Natural killer cell (primary cell): ENCODE results near the gene ADGRD1. TPM values are rescaled to one million over a fixed set of nuclear protein-coding genes. Genes with fewer than 3 reads are reported as not detected.

Source experiments
- ATAC-seq, 3 donors: fragments of 150-1000 bp in 2 of 3; fragments of 200-7000 bp in 1 of 3; cut with Tn5 transposase; 1 replicate in 1 of 3; 2 replicates in 2 of 3; pipeline ENCODE4 v1.10.0; 2021; ENCODE audit warnings: mild to moderate bottlenecking in 2 of 3, moderate library complexity in 2 of 3
- DNase-seq, 2 donors: peaks; one replicate each; pipeline versions ENCODE4 v3.0.0 to v3.0.0-alpha.2; 2013 to 2021; ENCODE audit warnings: mixed read lengths in 1 of 2
- H3K27ac ChIP-seq: one replicate; pipeline ENCODE4 v1.5.1; 2013; ENCODE audit warnings: mild to moderate bottlenecking, low read length
- H3K27me3 ChIP-seq: one replicate; pipeline ENCODE4 v1.6.1; 2013; ENCODE audit warnings: low read length; ENCODE audit not compliant: control insufficient read depth, insufficient read depth
- H3K36me3 ChIP-seq: one replicate; pipeline ENCODE4 v1.6.1; 2013; ENCODE audit warnings: low read length; ENCODE audit not compliant: control insufficient read depth, insufficient read depth
- H3K4me1 ChIP-seq: one replicate; pipeline ENCODE4 v1.6.1; 2013; ENCODE audit warnings: low read length; ENCODE audit not compliant: control insufficient read depth, insufficient read depth
- H3K4me3 ChIP-seq: one replicate; pipeline ENCODE4 v1.5.1; 2013; ENCODE audit warnings: low read length
- H3K9me3 ChIP-seq: one replicate; pipeline ENCODE4 v1.6.1; 2013; ENCODE audit warnings: low read length; ENCODE audit not compliant: control insufficient read depth, insufficient read depth
- H3K27ac Mint-ChIP-seq, 2 donors: one replicate each; pipeline ENCODE4 v1.8.0; 2022; ENCODE audit warnings: mild to moderate bottlenecking in 2 of 2, mixed read lengths in 2 of 2, moderate library complexity in 1 of 2
- H3K27me3 Mint-ChIP-seq, 2 donors: one replicate each; pipeline ENCODE4 v1.8.0; 2022; ENCODE audit warnings: low read depth in 2 of 2, mixed read lengths in 2 of 2
- H3K36me3 Mint-ChIP-seq: one replicate; pipeline ENCODE4 v1.8.0; 2022; ENCODE audit warnings: mixed read lengths
- H3K4me1 Mint-ChIP-seq, 2 donors: one replicate each; pipeline ENCODE4 v1.8.0; 2022; ENCODE audit warnings: mixed read lengths in 2 of 2
- H3K4me3 Mint-ChIP-seq: one replicate; pipeline ENCODE4 v1.8.0; 2022; ENCODE audit warnings: mild to moderate bottlenecking, moderate library complexity, mixed read lengths
- H3K9me3 Mint-ChIP-seq, 2 donors: one replicate each; pipeline ENCODE4 v1.8.0; 2022; ENCODE audit warnings: mixed read lengths in 2 of 2
- CTCF ChIP-seq: fragments of 200-600 bp; IDR thresholded peaks from one replicate; pipeline ENCODE4 v1.8.0; 2022; ENCODE audit warnings: antibody characterized with exemption
- WGBS: methylation state at CpG from one replicate; pipeline ENCODE4 v1.1.7; 2013; ENCODE audit warnings: missing lambda C conversion rate; ENCODE audit not compliant: insufficient coverage; 5-methylcytosine and 5-hydroxymethylcytosine counted together
- intact Hi-C: fragments of 100-400 bp; cut with micrococcal nuclease; formaldehyde crosslinking; loops from one replicate; pipeline ENCODE4 v1.14.2; 2022
- total RNA-seq, 4 donors: library from RNA; stranded (reverse); fragments of 120-200 nt in 1 of 4; gene quantifications; one replicate each; pipeline versions ENCODE4 v1.2.3 to v1.2.4, GENCODE V29; 2013 to 2022

Gene ADGRD1
- total RNA-seq, 3 donors from 2014 or later (not counting 1 experiment from before 2014, with no cell fraction given): 0.50 to 3.9 (median 1.4) TPM

- Histone ChIP-seq H3K36me3 (no peaks in the 10 kb centered on the region), H3K4me1 (peaks cover 4% of the 10 kb centered on the region), H3K9me3 (no peaks in the 10 kb centered on the region), H3K27me3 (no peaks in the 10 kb centered on the region), H3K27ac (no peak overlapping the region), H3K4me3 (no peak overlapping the region)
- ATAC-seq (no peak), DNase-seq (no peak)
- no peaks in the 10 kb centered on the region for H3K36me3 Mint-ChIP-seq
- 73% methylated on average over 18 of the region's 18 CpGs for WGBS
- no peaks in the 10 kb centered on the region for H3K9me3 Mint-ChIP-seq
- peak overlapping the region; percentile 37 for H3K4me3 Mint-ChIP-seq
- no peaks in the 10 kb centered on the region for H3K27me3 Mint-ChIP-seq
- TF ChIP-seq CTCF: no peak
- H3K27ac Mint-ChIP-seq: no peak overlapping the region
- H3K4me1 Mint-ChIP-seq: no peaks in the 10 kb centered on the region
- intact Hi-C loops: no loop called here
Measured at GRCh38 chr12:131003716-131004045, 50.0 kb downstream of the ADGRD1 start.

- Histone ChIP-seq H3K4me3 (no peak overlapping the region), H3K27ac (no peak overlapping the region), H3K4me1 (peaks cover 4% of the 10 kb centered on the region), H3K27me3 (no peaks in the 10 kb centered on the region), H3K36me3 (no peaks in the 10 kb centered on the region), H3K9me3 (no peaks in the 10 kb centered on the region)
- Mint-ChIP-seq H3K36me3 (no peaks in the 10 kb centered on the region), H3K27me3 (no peaks in the 10 kb centered on the region), H3K9me3 (no peaks in the 10 kb centered on the region), H3K4me1 (no peaks in the 10 kb centered on the region), H3K27ac (no peak overlapping the region), H3K4me3 (no peak overlapping the region)
- no peak for DNase-seq
- ATAC-seq: no peak
- WGBS: 76% methylated on average over 22 of the region's 22 CpGs
- intact Hi-C loops: no loop called here
- no peak for TF ChIP-seq CTCF
Measured at GRCh38 chr12:131004166-131004565, 50.5 kb downstream of the ADGRD1 start.

GRCh38 chr12:131005161-131006035 lies 51.7 kb downstream of the ADGRD1 start:
- H3K27me3 ChIP-seq: no peaks in the 10 kb centered on the region
- no peaks in the 10 kb centered on the region for H3K9me3 Mint-ChIP-seq
- H3K27me3 Mint-ChIP-seq: no peaks in the 10 kb centered on the region
- no peak overlapping the region for H3K4me3 ChIP-seq
- TF ChIP-seq CTCF: no peak
- no peak overlapping the region for H3K4me3 Mint-ChIP-seq
- ATAC-seq: no peak
- H3K4me1 Mint-ChIP-seq: no peaks in the 10 kb centered on the region
- DNase-seq: no peak
- H3K9me3 ChIP-seq: no peaks in the 10 kb centered on the region
- H3K4me1 ChIP-seq: peaks cover 4% of the 10 kb centered on the region
- intact Hi-C loops: no loop called here
- H3K27ac Mint-ChIP-seq: no peak overlapping the region
- no peaks in the 10 kb centered on the region for H3K36me3 ChIP-seq
- no peaks in the 10 kb centered on the region for H3K36me3 Mint-ChIP-seq
- no peak overlapping the region for H3K27ac ChIP-seq
- 71% methylated on average over 18 of the region's 18 CpGs for WGBS
